ENCODE results near the gene ALG14.
"Not testable (repeated sequence)": the region's sequence is repeated elsewhere in the genome, so short reads cannot be mapped to it uniquely, and the experiment has no call there.

Gene ALG14

GRCh38 chr1:95043141-95043980 lies 29.4 kb downstream of the ALG14 start:
- DNase-seq (ENCODE audit: low read depth in 1 of 2, low spot score in 1 of 2) = peak; percentile 56 to 57

DNA sequence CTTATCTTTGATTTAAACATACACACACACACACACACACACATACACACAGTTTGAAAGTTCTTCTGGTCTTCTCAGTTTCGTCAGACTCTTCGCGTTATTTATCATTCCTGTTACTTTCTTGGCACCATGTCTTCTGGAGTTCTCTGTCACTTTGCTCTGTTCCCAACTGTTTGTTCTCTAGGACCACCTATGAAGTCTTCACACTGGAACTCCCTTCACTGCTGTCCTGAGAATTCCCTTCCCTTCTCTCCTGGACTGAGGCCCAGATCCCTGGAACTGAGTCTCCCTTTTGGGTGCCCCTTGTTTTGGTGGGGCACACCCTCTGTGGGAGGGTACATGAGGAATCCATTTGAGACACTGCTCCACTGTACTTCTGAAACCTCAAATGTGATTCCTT lies 30.5 kb downstream of the ALG14 start:
- no peak for DNase-seq (ENCODE audit: low read depth in 1 of 2, low spot score in 1 of 2)

DNA sequence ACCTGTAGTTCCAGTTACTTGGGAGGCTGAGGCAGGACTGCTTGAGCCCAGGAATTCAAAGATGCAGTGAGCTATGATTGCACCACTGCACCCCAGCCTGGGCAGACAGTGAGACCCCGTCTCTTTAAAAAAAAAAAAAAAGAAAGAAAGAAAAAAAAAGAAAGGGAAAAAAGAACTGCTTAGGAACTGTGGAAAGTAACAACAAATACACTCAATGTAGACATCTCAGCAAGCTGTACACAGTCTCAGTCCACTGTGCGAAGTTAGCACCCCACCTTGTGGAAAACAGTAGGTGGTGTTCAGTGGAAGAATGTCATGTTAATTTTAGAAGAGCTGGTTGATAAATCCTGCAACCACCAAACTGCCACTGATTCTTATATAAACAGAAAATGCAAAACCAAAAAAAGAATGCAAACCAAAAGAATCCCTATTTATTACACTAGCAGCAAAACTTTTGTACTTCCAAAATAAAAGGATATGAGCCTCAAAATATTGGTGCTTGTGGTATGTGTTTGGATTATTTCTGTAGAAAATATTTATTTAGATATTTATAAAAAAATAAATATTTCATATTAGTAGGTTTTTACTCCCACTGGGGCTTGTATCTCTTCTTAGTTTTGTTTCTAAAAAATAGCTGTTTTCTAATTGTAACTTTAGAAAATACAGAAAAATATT lies 31.1 kb downstream of the ALG14 start:
- DNase-seq (ENCODE audit: low read depth in 1 of 2, low spot score in 1 of 2) = no peak

GRCh38 chr1:95040032-95040525 lies 32.7 kb downstream of the ALG14 start:
- DNase-seq (ENCODE audit: low read depth in 1 of 2, low spot score in 1 of 2) = no peak

DNA sequence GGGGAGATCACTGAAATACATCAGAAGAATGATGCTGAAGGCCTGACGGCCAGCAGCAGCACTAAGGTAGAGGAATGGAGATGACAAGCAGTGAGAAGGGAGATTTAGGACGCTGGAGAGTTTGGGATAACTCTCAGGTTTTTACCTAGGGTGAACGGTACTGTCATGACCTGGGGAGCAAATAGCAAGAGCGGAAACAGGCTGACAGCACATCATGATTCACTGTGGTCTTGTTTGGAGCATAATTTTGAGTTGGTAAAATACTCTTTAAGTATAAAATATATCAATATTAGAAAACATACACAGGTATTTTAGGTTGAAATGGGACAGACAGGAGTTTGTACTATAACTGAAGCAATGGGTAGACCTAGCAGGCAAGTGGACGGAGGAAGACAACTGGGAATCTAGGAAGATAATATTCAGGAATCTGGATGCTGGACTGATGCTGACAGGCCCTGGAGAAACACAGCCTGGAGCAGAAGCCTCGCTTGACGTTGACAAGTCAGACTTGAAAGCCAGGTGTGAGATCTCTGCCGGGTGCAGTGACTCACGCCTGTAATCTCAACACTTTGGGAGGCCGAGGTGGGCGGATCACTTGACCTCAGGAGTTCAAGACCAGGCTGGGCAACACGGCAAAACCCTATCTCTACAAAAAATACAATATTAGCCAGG lies 33.3 kb downstream of the ALG14 start:
- DNase-seq (ENCODE audit: low read depth in 1 of 2, low spot score in 1 of 2) = no peak

DNA sequence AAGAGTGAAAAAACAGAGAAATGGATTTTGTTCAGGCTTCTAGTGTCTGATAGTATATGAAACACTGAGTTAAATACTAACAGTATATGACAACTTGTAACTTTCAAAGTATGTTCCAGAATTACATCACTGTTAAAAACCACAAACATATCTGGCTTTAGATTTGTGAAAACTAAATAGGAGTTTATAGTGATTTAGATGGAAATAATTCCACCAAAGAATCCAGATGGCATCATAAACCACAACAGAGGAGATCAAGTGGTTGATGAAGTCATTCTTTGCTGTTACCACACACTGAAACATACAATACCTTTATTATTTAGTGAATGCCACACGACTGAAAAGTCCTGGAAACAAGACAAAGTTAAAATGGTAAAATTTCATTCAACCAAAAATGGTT lies 37.2 kb downstream of the ALG14 start:
- DNase-seq (ENCODE audit: low read depth in 1 of 2, low spot score in 1 of 2) = no peak

- no peak for DNase-seq (ENCODE audit: low read depth in 1 of 2, low spot score in 1 of 2)
Observed at GRCh38 chr1:95034506-95034905, 38.2 kb downstream of the ALG14 start.

- DNase-seq (ENCODE audit: low read depth in 1 of 2, low spot score in 1 of 2) = no peak
Observed at GRCh38 chr1:95033843-95034242, 38.9 kb downstream of the ALG14 start.

DNA sequence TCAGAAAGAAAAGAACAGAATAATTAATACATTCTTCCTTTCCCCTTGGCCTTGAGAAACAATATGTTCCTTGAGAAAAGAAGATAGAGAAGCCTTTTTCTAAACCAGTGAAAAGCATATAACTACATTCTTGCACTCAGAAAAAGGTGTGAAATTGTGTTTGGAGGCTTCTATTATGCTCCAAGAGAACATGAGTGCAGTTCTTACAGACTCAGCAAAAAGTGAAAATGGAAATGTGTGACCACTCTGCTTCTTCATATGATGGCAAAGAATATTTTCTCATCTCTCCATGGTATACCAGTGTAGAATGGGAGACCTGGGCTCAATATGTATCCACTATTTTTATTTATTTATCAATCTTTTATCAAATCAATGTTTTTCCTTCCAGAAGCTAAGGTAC lies 43.2 kb downstream of the ALG14 start:
- DNase-seq (ENCODE audit: low read depth in 1 of 2, low spot score in 1 of 2) = no peak

DNA sequence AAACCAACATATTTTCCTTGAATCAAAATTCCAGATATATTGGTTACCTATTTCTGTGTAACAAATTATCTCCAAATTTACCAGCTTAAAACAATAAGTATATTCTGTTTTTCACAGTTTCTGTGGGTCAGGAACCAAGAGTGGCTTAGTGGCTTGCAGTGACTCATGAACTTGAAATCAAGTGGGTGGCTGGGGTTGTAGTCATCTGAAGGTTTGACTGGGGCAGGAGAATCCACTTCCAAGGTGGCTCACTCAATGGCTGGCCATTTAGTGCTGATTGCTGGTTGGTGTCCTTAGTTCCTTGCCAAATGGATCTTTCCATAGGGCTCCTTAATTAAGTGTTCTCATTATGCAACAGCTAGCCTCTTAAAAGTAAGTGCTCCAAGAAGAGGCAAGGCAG lies 43.8 kb downstream of the ALG14 start:
- DNase-seq (ENCODE audit: low read depth in 1 of 2, low spot score in 1 of 2) = no peak

DNA sequence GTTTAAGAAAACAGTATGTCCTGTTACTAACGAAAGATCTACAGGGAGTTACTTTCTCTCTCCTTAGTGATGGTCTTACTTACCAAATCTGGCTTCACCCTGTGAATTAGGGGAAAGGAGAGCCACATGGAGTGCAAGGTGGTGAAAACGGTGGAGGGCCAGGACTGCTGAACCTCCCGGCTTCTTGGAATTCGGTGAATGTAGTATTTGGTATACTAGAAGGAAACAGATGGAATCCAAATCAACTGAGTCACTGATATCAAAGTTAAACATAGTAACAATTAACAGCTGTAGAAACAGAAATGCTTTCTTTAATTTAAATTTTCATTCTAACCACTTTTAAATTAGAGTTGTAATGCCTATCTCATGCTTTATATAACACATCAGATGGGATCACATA lies 45.7 kb downstream of the ALG14 start:
- DNase-seq (ENCODE audit: low read depth in 1 of 2, low spot score in 1 of 2) = no peak

- DNase-seq (ENCODE audit: low read depth in 1 of 2, low spot score in 1 of 2) = no peak
Observed at GRCh38 chr1:95023399-95024043, 49.2 kb downstream of the ALG14 start.

DNA sequence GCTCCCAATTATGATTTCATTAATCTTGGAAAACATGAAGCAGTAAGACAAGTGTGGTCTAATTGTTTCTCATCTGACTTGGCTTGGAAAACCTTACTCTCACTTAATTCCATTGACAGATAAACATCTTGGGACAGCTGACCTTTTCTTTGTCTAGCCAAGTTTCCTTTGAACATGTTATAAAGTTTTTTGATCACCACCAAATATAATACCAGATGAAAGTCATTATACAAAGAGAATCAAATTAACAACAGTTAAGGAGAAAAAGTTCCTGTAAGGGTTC lies 50.2 kb downstream of the ALG14 start:
- DNase-seq (ENCODE audit: low read depth in 1 of 2, low spot score in 1 of 2) = no peak

DNA sequence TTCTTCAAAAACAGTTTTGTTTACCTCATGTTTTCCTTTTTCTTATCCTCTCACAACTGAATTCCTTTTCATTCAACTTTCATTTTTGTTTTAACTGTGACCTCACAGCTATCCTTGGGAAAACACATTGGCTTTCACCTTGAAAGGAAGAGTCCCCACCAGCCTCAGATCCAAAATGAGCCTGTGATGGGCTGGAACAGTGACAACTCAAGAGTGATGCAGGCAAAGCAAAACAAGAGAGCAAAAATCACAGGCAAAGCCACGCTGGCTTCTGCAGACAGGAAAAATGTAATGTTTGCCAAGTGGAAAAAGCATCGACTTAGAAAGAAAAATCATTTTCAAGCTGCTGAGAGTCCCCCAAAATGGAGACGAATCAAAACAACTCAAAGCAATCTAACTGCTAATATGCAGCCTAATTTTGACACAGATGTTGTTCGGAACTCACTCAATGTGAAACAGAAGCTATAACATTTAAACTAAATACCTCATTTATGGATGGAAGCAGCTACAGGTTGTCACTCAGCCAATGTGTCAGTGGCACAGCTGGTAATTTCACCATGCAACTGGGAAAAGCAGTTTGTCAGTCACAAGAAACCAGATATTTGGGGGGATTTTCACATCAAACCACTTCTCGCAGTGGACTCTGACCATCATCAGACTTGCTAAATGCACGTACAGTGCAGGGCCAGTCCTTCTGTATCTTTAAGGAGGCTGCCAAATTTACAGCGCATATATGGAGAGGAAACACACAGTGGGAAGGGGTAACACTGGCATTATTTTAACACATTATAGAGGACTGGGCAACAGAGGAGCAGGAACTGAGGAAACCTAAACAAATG lies 50.7 kb downstream of the ALG14 start:
- no peak for DNase-seq (ENCODE audit: low read depth in 1 of 2, low spot score in 1 of 2)

- DNase-seq (ENCODE audit: low read depth in 1 of 2, low spot score in 1 of 2) = no peak
Observed at GRCh38 chr1:95021119-95021518, 51.6 kb downstream of the ALG14 start.

GRCh38 chr1:95019466-95019865 lies 53.3 kb downstream of the ALG14 start:
- not testable (repeated sequence) for DNase-seq (ENCODE audit: low read depth in 1 of 2, low spot score in 1 of 2)

- DNase-seq (ENCODE audit: low read depth in 1 of 2, low spot score in 1 of 2) = no peak
Observed at GRCh38 chr1:95018602-95019369, 54.0 kb downstream of the ALG14 start.

DNA sequence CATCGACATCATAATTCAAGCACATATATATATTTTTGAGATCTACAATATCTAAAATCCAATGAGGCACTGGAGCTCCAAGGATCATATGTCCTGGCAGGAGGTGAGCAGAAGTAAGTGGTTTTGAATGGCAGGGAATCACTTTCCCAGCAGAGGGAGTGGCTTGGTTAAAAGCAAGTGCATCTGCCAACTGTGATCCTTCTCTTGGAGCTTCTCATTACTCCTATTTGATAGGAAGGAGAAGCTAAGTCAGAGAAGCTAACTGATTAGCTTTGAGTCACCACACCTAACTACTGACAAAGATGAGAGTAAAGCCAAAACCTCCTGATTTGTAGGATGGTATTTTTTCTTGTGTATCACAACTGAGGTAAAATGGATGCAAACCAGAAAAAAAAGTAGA lies 55.0 kb downstream of the ALG14 start:
- DNase-seq (ENCODE audit: low read depth in 1 of 2, low spot score in 1 of 2) = no peak

DNA sequence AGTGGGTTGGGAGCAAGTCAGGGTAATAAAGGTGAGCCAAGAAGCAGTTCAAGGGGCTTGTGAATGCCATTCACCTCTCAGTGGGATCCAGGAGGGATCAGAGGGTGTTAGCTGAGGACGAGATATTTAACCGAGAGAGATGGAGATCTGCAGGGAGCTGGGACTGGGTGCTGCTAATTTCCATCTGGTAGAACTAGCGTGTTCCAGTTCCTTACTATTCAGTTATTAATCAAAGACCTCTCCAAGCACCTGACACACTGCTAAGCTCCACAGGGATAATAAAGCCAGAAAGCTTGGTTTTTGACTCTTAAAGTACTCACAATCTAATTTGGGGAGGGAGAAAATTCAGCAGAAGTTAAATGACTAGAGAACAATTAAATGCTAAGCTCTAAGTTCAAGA lies 57.7 kb downstream of the ALG14 start:
- DNase-seq (ENCODE audit: low read depth in 1 of 2, low spot score in 1 of 2) = no peak

DNA sequence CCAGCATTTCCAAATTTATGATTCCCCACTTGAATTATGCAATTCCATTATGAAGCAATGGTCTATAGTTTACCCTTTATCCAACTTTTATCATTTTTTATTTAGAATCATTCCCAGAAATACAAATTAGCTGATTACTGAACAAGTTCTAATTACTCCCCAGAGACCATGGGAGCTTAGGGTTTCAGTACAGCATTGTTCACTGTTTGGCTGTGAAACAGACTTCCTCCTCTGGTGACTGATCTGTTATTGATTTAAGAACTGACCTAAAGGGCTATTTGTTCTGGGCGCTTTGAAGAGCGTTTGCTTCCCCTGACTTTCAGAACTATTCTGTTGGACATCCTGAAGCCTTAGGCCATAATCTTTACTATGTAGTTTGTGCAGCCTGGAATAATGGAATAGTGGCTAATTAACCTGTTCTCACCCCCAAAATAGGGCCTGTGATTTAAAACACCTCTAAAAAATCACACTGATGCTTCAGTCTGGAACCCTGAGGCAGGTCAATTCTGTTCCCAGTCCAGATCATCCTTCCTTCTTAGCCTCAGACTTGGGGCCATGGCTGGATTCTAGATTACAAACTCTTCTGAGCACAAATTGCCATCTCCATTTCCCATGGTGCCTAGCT lies 58.7 kb downstream of the ALG14 start:
- DNase-seq (ENCODE audit: low read depth in 1 of 2, low spot score in 1 of 2) = no peak

Data from stimulated activated CD4-positive, alpha-beta T cell treated with anti-CD3 and anti-CD28 coated beads, Interleukin-15, amount 100 ng/mL, for 1 hour (primary cell).